GM19099 (cell line): ENCODE results near the gene ME3.

ENCODE experiments used
- POLR2A ChIP-seq: IDR thresholded peaks from 3 replicates; pipeline ENCODE4 v1.6.1; 2011; ENCODE audit warnings: low read depth; ENCODE audit not compliant: insufficient read length; ENCODE audit errors: extremely low read depth

ME3 gene

GRCh38 chr11:86473991-86474833 is 198.2 kb downstream of the ME3 start:
- no peak for TF ChIP-seq POLR2A

- TF ChIP-seq POLR2A: no peak
Observed at GRCh38 chr11:86469491-86470388, 202.7 kb downstream of the ME3 start.

- no peak for TF ChIP-seq POLR2A
Observed at GRCh38 chr11:86468169-86468568, 204.2 kb downstream of the ME3 start.

GRCh38 chr11:86464509-86465221 is 207.8 kb downstream of the ME3 start:
- no peak for TF ChIP-seq POLR2A

- TF ChIP-seq POLR2A: no peak
Observed at GRCh38 chr11:86463955-86464354, 208.5 kb downstream of the ME3 start.

DNA sequence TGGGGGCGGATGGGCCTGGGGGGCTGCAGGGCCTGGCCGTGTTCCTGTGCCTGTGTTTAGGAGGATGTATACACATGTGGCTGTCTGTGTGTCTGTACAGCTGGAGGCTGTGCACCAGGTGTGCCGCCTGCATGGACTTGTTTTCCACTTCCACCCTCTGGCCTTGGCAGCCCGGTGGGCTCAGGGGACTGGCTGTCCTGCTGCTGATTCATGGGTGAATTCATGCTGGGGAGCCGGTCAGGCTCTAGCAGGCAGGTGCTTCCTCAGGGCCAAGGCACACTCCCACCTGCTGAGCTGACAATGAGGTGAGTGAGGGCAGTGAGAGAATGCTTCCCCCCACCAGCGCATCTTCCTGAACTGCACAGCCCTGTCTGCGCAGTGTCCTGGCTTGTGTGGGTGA is 209.3 kb downstream of the ME3 start:
- no peak for TF ChIP-seq POLR2A

- no peak for TF ChIP-seq POLR2A
Observed at GRCh38 chr11:86461892-86462291, 210.5 kb downstream of the ME3 start.

- TF ChIP-seq POLR2A: no peak
Observed at GRCh38 chr11:86460461-86461385, 211.7 kb downstream of the ME3 start.

DNA sequence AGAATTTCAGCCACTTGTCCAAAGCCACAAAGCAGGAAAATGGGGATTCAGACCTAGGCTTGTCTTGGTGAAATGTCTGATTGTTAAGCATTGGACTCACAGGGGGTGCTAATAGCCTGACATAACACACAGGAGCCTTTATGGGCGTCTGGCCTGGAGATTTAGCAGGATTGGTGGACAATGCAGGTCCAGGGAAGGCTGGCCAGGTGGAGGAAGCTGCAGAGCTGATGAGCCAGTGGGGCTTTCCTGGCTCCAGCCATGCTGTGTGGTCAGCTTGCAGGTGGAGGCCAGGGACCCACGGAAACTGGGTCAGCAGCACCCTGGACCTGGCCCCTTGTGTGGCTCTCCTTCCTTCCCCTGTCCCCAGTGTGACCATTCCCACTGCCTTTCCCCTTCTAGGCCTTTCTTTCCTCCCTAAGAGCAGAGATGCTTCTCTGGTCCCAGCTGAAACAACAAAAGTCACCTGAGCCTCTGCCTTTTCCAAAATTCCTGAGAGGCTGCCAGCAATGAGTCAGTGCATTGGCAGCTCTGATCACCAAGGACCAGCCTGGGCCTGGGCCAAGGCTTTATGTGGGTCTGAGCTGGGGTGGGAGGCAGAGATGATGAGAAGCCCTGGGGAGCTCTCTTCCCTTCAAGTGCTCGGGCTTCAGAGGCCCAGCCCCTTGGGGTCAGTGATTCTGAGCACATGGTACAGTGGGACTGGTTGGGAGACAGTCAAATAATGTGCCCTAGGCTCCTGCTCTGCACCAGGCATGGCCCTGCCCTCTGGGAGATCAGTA is 212.5 kb downstream of the ME3 start:
- no peak for TF ChIP-seq POLR2A

DNA sequence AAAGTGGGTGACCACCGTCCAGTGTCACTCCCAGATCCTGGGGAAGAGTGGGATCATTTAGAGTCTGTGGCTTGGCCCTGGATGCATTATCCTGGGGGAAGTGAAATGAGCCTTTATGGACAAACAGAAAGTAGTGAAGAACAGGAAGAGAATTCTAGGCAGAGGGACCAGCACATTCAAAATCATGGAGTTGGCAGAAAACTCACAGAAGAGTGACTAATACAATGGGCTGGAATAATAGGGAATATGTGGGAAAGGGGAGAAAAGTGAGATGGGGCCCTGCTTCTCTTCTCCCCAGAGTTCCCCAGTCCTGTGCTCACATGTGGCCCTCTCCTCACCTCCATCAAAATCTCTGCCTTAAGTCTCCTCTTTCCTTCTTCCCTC is 213.4 kb downstream of the ME3 start:
- no peak for TF ChIP-seq POLR2A

GRCh38 chr11:86458294-86459001 is 214.0 kb downstream of the ME3 start:
- no peak for TF ChIP-seq POLR2A

DNA sequence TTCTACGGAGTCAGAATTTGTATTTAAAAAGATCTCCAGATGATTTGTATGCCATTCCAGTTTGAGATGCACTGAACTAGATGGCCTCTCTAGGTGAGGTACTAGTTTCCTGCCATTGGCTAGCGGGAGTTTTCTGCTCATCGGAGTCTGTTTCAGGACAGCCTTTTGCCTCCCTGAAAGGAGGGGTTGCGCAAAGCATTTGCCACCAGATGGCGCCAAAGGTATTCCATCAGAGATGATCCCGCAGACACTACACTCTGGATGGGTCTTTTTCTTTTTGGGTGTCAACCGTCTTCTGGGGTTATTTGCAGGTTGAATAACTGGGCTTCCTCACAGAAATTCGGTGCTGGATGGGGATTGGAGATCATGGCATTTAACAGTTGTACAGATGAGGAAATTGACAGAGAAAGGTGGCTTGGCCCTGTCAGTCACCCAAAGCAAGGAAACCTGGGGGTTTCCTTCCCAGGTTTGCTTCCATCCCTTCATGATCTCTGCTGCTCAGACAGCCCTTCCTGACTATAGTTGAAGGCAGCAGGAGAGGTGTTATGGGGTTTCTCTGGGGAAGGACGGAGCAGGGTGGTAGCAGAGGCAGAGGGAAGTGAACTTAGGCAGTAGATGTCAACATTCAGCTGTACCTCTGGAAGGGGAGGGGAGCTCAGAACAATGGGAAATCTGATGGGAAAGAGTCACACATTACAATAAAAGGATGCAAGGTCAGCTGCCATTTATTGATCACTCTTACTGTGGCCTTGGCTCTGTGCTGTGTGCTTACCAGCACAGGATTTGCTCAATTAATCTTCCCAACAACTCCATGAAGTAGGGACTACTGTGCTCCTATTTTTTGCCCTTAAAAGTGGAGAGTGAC is 216.1 kb downstream of the ME3 start:
- no peak for TF ChIP-seq POLR2A
